ENCODE data around the gene MRPL10. TPM values are rescaled to one million over a fixed set of nuclear protein-coding genes. Genes with fewer than 3 reads are reported as not detected.

Gene MRPL10
- total RNA-seq, 2 donors from 2014 or later: 56.3 to 65.3 TPM

GRCh38 chr17:47850692-47851573 is 19.6 kb upstream of the MRPL10 start, which contains the start of gene SP6:
SP6 (minus strand) TSS chr17:47851163; CDS start chr17:47848429, 2,734 bp downstream.
- Mint-ChIP-seq H3K27ac (no peak within 1 kb of the TSS), H3K4me3 (peak within 1 kb of the TSS; percentile 69), H3K4me1 (peaks cover 25% of the 10 kb centered on the region), H3K9me3 (no peaks in the 10 kb centered on the region), H3K27me3 (ENCODE audit: insufficient read depth) (peaks cover 95% of the 10 kb centered on the region), H3K36me3 (ENCODE audit: low read depth) (no peaks in the 10 kb centered on the region)
- H3K27me3 ChIP-seq (ENCODE audit: control insufficient read depth, insufficient read depth, low read length, poor library complexity, severe bottlenecking): peaks cover 96% of the 10 kb centered on the region
- H3K9ac ChIP-seq (ENCODE audit: extremely low read depth, low read length, poor library complexity, severe bottlenecking): no peak within 1 kb of the TSS
- H3K4me3 ChIP-seq (ENCODE audit: low read length): peak within 1 kb of the TSS; percentile 75
- no peaks in the 10 kb centered on the region for H3K4me1 ChIP-seq (ENCODE audit: control insufficient read depth, insufficient read depth, low read length)
- TF ChIP-seq CTCF (conservative IDR thresholded peaks at IDR 0.05): peak; percentile 55
- no peaks in the 10 kb centered on the region for H3K36me3 ChIP-seq (ENCODE audit: control insufficient read depth, insufficient read depth, low read length)
- H3K27ac ChIP-seq (ENCODE audit: low read depth, low read length): no peak within 1 kb of the TSS
- no peaks in the 10 kb centered on the region for H3K9me3 ChIP-seq (ENCODE audit: control insufficient read depth, low read length)
- peak; percentile 98 for DNase-seq
- WGBS, 2 experiments (ENCODE audit: insufficient coverage in 1 of 2, insufficient read length in 1 of 2): 2 to 3% methylated on average over 30 to 61 of the region's 71 CpGs

DNA sequence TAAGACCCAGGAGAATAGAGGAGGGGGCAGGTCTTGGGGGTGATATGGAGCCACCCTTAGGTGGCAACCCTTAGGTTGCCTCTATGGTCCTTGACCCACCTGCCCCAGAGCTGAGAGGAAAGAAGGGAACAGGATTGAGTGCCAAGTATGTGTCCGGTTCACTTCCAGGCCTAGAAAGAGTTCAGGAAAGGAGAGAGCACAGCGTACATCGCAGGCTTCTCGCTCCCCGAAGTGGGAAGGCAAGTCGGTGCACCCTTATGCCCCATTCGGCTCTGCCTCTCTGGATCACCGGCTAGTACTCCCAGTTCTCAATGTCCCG is 19.0 kb upstream of the MRPL10 start:
- Histone ChIP-seq H3K27ac (ENCODE audit: low read depth, low read length) (no peak overlapping the region), H3K4me1 (ENCODE audit: control insufficient read depth, insufficient read depth, low read length) (no peaks in the 10 kb centered on the region), H3K9me3 (ENCODE audit: control insufficient read depth, low read length) (no peaks in the 10 kb centered on the region), H3K27me3 (ENCODE audit: control insufficient read depth, insufficient read depth, low read length, poor library complexity, severe bottlenecking) (peaks cover 97% of the 10 kb centered on the region), H3K9ac (ENCODE audit: extremely low read depth, low read length, poor library complexity, severe bottlenecking) (no peak overlapping the region), H3K4me3 (ENCODE audit: low read length) (peak overlapping the region; percentile 75), H3K36me3 (ENCODE audit: control insufficient read depth, insufficient read depth, low read length) (no peaks in the 10 kb centered on the region)
- DNase-seq: no peak
- H3K27me3 Mint-ChIP-seq (ENCODE audit: insufficient read depth): peaks cover 95% of the 10 kb centered on the region
- no peaks in the 10 kb centered on the region for H3K36me3 Mint-ChIP-seq (ENCODE audit: low read depth)
- TF ChIP-seq CTCF (conservative IDR thresholded peaks at IDR 0.05): no peak
- H3K9me3 Mint-ChIP-seq: no peaks in the 10 kb centered on the region
- H3K27ac Mint-ChIP-seq: no peak overlapping the region
- peaks cover 19% of the 10 kb centered on the region for H3K4me1 Mint-ChIP-seq
- H3K4me3 Mint-ChIP-seq: peak overlapping the region; percentile 69
- WGBS, 2 experiments (ENCODE audit: insufficient coverage in 1 of 2, insufficient read length in 1 of 2): 22 to 31% methylated on average over 8 to 9 of the region's 9 CpGs

GRCh38 chr17:47848198-47848513 is 16.8 kb upstream of the MRPL10 start:
- Mint-ChIP-seq H3K4me1 (peaks cover 13% of the 10 kb centered on the region), H3K27me3 (ENCODE audit: insufficient read depth) (peaks cover 89% of the 10 kb centered on the region), H3K27ac (no peak overlapping the region), H3K4me3 (peak overlapping the region; percentile 43), H3K36me3 (ENCODE audit: low read depth) (no peaks in the 10 kb centered on the region), H3K9me3 (no peaks in the 10 kb centered on the region)
- Histone ChIP-seq H3K9me3 (ENCODE audit: control insufficient read depth, low read length) (no peaks in the 10 kb centered on the region), H3K4me1 (ENCODE audit: control insufficient read depth, insufficient read depth, low read length) (peaks cover 7% of the 10 kb centered on the region), H3K36me3 (ENCODE audit: control insufficient read depth, insufficient read depth, low read length) (no peaks in the 10 kb centered on the region), H3K27ac (ENCODE audit: low read depth, low read length) (no peak overlapping the region), H3K9ac (ENCODE audit: extremely low read depth, low read length, poor library complexity, severe bottlenecking) (no peak overlapping the region), H3K27me3 (ENCODE audit: control insufficient read depth, insufficient read depth, low read length, poor library complexity, severe bottlenecking) (peaks cover 79% of the 10 kb centered on the region), H3K4me3 (ENCODE audit: low read length) (no peak overlapping the region)
- TF ChIP-seq CTCF (conservative IDR thresholded peaks at IDR 0.05): no peak
- DNase-seq: no peak
- 40 to 53% methylated on average over 7 to 23 of the region's 23 CpGs for WGBS, 2 experiments (ENCODE audit: insufficient coverage in 1 of 2, insufficient read length in 1 of 2)
